Breast epithelium (tissue), 3 donors: Measurements from ENCODE around the gene COL28A1.

Experiments used
- CTCF ChIP-seq, 3 donors: fragments of 450-650 bp; IDR thresholded peaks; one replicate each; pipeline ENCODE4 v1.5.1; 2016 to 2017; ENCODE audit warnings: antibody characterized with exemption in 3 of 3, mild to moderate bottlenecking in 3 of 3, moderate library complexity in 3 of 3
- POLR2AphosphoS5 ChIP-seq, 3 donors: sonication (generic); formaldehyde crosslinking; IDR thresholded peaks; one replicate each; pipeline ENCODE4 v1.6.1; 2017; ENCODE audit warnings: antibody characterized with exemption in 3 of 3

GRCh38 chr7:7556852-7557251 is 21.2 kb upstream of the COL28A1 start:
- TF ChIP-seq CTCF (IDR thresholded peaks at IDR 0.05): no peak
- TF ChIP-seq POLR2AphosphoS5 (IDR thresholded peaks at IDR 0.05): no peak
